Bone marrow (tissue), 2 donors: ENCODE data around the gene RICTOR.
A peak's percentile ranks its signal among the peaks of the same experiment; 100 is the strongest.

Experiments
- DNase-seq, 2 donors: peaks; one replicate each; lab custom pipeline; 2025; lab: John Stamatoyannopoulos, UW

RICTOR gene

DNA sequence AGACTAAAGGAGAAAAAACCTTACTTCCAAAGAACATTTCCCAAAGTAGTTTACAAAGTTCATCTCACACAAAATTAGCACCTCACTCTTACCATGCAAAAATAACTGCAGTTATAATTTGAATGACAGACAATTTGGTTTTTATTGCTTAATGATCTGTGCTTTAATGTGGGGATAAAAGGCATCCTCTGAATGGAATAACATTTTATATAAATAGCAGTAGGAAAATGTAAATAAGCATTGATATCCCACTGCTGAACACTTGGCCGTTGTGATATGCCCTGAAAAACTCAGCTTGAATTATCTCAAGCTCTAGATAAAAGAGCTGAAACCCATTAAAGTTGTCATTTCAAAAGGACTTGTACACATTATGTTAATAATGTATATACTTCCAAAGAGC, 135.2 kb downstream of the RICTOR start:
- no peak for DNase-seq

DNA sequence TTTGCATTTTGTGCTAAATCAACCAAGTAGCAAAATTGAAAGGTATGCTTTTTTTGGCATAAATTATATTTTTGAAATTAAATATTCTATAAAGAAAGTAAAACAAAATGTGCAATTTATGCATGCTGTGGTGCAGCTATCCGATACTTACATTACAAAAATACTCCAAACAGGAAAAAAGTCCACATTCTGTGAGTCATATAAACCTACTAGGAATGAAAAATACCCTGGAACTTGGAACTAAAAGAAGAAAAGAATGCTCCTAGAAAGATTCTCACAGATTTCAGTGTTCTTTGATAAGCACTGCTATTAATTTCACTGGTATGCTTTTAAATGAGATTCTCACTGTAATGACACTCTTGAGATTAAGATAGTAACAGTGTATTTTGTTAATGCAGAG, 135.8 kb downstream of the RICTOR start:
- DNase-seq = no peak

DNA sequence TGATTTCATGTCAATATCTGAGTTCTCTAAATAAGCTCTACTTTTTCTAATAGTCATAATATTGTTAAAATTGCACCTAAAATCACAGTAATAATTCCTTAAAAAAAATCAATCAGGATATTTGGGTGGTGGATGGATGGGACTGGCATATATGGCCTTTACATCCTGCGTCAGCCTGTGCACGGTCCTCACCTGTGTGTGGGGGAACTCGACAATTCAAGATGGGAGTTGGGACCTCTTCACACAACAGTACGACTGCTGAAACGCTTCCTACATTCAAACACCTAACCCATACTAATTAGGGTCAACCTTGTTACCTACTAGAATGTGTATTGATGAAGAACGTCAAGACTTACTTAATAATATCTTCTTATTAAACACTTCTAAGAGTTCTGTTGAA, 137.9 kb downstream of the RICTOR start:
- DNase-seq = no peak

DNA sequence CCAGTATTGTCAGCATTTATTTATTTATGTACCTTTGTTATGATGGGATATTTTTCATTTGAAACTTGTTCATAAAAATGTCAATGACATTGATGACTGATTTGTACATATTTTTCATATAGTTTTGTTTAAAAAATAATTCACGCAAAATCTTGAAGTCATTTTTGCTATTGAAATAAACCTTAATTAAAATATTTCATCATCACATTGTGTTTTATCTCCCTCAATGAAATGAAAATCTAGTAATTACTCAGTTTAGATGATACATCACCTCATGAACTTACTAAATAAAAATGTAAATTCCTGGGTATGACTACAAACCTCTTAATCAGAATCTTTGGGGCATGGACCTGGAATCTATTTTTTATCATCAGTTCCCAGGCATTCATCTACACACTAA, 138.8 kb downstream of the RICTOR start:
- no peak for DNase-seq

DNA sequence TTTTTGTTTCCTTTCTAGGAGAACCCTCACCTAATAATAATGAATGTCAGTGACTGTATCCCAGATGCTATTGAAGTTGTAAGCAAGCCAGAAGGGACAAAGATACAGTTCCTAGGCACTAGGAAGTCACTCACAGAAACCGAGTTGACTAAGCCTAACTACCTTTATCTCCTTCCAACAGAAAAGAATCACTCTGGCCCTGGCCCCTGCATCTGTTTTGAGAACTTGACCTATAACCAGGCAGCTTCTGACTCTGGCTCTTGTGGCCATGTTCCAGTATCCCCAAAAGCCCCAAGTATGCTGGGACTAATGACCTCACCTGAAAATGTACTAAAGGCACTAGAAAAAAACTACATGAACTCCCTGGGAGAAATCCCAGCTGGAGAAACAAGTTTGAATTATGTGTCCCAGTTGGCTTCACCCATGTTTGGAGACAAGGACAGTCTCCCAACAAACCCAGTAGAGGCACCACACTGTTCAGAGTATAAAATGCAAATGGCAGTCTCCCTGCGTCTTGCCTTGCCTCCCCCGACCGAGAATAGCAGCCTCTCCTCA, 141.3 kb downstream of the RICTOR start:
- DNase-seq = no peak

DNA sequence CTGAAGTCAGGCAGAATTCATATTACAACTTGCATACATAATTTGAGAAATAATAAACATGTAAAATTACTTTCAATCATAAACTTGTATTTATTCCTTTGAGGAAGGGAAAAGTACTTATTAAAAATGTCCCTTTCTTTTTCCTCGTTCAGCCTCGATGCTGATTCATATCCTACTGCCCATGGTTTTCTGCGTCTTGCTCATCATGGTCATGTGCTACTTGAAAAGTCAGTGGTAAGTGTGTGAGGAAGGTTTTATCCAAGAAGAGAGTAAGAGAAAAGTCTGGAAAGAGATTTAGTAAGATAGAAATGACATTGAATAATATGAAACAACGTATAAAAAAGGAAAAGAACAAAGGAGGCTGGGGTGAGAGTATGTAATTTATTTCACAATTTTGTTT, 142.5 kb downstream of the RICTOR start:
- no peak for DNase-seq

DNA sequence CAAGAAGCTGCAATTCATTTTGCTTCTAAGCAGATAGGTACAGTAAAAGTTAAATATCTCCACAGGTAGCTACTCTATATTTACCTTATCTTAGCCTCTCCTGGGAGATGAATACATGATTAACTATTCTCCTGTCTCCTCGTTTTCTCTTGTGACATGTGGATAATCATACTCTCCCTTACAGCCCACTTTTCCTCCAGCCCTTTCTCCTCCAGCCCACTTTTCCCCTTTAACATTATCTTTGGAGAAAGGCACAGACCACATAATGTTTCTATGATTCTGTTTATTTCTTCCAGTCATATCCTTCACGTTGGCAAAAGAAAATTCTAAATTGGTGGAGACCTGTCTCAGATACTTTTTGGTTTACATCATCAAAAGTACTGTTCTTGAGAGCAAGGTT, 144.4 kb downstream of the RICTOR start:
- DNase-seq = no peak

DNA sequence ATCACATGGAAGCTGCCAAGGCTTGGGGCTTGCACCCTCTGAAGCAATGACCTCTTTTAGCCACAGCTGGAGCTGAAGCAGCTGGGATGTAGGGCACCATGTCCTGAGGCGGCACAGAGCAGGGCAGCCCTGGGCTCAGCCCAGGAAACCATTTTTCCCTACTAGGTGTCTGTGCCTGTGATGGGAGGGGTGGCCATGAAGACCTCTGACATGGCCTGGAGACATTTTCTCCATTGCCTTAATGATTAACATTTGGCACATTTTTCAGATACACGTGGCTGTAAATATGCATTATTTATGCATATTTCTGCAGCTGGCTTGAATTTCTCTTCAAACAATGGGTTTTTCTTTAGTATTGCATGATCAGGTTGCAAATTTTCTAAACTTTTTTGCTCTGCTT, 146.7 kb downstream of the RICTOR start:
- DNase-seq = no peak

DNA sequence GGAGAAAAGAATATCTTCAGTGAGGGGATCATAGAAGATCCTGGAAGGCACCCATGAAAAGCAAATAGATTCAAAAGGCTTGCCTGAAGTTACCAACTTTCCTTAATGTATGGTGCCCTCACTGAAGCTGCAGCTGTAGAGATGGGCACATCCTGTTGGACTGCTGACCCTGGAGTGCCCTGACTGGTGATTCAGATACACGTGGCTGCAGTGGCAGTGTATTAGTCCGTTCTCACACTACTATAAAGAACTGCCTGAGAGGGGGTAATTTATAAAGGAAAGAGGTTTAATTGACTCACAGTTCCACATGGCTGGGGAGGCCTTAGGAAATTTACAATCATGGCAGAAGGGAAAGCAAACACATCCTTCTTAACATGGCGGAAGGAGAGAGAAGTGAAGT, 148.1 kb downstream of the RICTOR start:
- DNase-seq = no peak

DNA sequence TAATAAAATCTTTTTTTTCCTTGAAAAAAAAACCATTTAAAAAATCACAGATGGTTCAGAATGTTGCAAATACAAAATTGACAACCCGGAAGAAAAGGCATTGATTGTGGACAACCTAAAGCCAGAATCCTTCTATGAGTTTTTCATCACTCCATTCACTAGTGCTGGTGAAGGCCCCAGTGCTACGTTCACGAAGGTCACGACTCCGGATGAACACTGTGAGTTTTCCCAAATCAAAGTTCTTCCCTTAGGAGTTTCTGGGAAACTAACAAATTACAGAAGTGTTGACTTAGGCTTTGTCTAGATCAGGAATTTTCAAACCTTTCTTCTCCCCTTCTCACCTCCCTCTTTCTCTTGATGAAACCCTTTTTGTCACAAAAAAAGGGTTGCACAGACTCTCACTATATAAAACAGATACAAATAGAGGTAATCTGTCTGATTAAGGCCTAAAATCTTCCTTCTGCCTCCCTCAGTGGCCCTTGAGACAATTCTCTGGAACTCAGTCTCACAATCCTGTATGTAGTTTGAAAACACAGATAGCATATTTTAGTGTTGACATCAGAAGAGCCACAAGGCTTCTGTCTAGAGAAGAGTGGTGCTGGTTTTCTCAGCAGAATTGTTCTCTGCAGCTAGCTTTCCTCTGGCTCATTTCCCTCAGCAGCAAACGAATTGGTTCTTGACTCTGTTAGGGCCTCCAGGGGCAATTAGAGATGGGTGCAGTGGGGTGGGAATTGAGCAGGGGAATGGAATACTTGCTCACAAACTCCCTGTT, 148.9 kb downstream of the RICTOR start:
- no peak for DNase-seq

DNA sequence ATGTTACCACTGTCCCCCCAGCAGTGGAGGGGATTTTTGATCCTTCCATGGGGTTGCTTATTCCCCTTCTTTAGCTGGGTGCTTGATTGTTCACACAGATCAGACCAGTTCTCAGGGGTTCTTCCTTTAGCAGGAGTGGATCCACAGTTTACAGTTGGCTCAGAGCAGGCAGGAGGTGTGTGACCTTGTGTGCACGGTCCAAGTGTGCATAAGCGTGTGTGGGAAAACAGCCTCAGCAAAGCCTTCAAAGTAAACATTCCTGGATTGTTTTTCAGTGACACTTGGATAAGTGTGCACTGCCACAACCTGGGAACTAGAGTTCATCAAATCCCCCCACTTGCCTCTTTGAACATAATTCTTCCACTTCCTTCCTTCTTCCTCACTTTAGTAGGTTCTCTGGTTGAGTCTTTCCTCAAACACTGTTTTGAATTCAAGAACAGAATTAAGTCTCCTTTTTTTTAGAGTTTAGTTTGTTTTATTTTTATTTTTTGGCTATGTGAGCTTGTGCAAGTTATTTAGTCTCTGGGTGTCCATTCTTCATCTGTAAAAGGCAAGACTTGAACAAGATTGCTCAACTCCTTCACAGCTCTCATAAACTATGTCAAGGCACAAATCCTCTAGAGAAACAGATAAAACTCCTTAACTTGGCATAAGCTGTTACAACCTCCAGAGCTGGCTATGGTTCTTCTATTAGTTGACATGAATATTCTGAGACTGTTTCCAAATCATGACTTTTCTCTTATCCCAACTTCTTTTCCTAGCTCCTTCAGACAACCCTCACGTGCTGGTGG, 150.3 kb downstream of the RICTOR start:
- no peak for DNase-seq

DNA sequence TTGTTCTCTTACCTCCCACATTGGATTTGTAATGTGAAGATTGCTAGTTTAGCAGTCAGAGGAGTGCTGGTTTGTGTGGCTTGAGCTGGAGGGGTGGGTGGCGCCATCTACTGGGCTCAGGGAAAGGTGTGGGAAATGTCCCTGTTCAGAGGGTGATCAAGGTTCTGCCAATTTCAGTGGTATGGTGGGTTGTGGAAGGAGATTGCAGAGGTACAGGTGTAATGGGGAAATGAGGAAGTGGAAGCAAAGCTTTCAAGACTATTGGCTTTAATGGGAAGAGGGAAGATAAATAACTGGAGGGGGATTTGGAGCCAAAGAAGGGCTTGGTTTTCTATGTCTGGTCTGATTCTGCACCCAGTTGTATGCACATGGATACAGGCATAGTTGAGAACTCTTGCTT, 152.0 kb downstream of the RICTOR start:
- DNase-seq = peak in 1 of 2 donors; percentile 18

DNA sequence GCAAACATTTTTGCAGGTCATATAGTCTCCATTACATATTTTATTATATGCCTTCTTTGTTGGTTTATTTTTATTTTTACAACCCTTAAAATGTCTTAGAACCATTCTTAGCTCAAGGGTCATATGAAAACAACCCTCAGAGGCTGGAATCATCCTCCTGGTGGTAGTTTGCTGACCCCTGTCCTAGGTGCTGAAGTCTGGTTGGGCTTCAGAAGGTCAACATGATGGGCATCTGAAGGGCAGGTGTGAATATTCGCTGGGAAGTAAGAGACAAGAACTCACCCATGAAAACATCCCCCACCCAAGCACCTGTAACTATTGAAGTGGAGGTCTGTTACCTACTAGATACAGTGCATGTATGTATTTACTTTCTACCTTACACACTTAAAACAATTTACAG, 153.0 kb downstream of the RICTOR start:
- no peak for DNase-seq

DNA sequence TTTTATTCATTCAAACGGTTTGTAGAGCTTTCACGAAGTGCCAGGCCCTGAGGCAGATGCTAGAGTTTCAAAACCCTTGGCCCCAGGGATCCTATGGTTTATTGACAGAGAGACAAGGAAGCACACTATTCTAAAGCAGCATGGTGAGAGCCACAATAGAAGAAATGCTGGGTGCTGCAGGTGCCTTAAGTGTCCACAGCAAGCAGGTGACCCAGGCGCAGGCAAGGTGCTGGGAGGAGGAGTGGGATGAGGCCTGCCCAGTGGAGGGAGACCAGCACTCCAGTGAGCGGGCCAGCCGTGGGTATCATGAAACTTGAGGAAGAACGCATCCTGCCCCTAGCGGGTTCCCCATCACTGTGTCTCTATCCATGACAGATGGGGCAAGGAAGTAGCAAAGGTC, 157.4 kb downstream of the RICTOR start:
- no peak for DNase-seq

DNA sequence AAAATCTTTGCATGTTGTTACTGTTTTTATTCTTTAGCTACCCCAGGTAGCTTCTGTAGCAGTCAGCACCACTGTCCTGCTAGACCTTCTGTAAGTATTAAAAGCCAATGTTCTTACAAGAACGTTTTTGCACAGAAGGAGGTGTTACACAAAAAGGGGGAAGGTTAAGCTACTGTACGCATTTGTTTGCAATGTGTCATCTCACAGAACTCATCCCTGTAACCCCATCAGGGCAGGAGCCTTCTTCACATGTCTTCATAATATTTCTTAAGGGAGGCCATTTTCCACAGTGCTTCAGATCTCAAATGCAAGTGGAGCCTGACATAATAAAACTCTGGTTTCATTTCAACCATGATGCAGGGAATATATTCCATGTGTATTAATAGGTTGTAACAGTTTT, 160.5 kb downstream of the RICTOR start:
- DNase-seq = no peak

DNA sequence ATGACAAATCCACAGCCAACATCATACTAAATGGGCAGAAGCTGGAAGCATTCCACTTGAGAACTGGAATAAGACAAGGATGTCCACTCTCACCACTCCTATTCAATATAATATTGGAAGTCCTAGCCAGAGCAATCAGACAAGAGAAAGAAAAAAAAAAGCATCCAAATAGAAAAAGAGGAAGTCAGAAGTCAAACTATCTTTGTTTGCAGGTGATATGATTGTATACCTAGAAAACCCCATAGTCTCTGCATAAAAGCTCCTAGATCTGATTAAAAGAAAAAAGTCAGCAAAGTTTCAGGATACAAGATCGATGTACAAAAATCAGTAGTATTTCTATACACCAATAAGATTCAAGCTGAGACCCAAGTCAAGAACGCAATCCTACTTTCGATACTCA, 162.3 kb downstream of the RICTOR start:
- DNase-seq = no peak

DNA sequence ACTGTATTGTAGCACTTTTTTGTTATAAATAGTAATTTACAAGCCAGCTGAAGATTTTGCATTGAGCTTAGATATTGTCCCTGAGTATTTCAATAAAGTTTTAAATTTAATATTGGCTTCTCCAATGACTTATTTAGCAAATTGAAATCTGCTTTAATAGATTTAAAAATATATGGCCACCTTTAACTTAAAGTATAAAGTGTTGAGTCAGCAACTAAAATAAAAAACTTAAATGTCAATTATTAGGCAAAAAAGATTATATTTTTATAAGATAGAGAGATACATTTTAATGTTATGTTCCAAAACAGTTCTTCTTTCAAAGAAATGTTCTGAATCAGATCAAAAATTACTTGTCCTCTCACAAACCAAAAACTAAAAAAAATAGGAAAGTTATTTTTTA, 167.7 kb downstream of the RICTOR start:
- no peak for DNase-seq

DNA sequence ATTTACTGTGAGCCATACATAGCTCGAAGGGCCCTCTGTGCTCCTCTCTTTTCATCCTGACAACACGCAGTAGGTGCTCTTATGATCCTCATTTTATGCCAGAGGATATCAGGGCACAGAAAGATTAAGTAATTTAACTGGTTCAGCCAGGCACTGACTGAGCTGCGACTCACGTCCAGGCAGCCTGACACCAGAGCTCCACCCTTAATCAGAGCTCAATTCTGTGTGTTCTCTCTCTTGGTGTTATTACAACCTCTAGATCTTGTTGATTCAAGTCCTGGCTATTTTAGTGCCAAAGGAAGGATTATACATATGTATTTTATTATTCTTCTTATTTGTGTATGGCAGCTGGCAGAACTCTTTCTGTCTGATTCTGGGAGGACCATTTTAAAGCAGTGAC, 168.7 kb downstream of the RICTOR start:
- no peak for DNase-seq

DNA sequence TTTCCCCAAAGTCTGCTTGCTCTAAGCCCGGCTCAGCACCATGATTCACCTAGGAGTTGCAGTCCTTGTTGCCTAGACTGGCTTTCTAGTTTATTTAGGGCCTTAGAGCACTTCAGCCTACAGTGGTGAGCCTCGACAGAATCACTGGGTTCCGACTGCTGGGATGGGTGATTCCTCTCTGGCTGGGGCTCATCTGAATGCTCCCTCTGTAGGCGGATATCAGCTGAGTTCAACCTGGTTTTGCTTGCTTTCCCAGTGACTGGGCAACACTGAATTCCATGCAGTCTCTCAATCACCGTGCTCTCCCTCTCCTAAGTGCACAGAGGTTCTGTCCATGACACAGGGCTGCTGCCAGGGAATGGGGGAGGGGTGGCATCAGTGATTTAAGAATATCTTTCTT, 174.3 kb downstream of the RICTOR start:
- no peak for DNase-seq

DNA sequence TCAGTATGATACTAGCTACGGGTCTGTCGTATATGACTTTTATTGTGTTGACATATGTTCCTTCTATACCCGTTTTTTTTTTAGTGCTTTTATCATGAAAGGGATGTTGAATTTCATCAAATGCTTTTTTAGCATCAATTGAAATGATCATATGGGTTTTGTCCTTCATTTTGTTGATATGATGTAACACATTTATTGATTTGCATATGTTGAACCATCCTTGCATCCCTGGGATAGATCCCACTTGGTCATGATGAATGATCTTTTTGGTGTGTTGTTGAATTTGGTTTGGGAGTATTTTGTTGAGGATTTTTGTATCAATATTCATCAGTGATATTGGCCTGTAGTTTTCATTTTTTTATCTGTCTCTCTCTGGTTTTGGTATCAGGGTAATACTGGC, 177.4 kb downstream of the RICTOR start:
- no peak for DNase-seq

DNA sequence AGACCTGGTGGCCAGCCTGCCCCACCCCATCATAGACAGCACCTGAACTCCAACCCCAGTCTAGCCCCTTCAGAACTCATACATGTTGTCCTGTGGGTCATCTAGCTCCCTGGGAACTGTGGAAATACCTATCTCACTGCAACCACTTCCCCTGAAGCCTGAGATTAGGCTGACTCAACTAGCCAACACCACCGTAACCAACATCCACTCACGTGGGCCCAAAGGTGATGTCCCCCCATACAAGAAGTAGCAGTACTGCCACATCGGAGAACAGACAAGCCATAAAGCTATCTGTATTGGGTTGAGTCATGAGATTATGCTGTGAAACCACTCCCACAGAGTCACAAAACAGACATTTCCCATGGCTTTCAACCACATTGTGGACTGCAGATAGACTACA, 181.8 kb downstream of the RICTOR start:
- no peak for DNase-seq

DNA sequence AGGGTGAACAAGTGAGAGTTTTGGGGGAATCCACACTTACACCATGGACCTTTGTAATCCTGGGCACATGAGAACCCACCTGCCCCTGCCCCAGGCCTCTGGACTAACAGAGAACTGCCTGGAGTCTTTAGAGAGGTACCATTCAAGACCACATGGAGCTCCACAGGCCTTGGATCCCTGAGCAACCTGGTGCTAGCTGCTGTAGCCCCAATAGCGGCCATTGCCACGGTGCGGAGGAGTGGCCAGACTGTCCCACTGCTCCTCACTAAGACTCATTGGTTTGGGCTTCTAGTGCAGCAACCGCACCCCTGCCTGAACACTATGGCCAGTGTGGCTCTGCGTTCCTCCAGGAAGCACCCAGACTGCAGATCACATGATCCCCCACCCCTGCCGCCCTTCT, 182.6 kb downstream of the RICTOR start:
- DNase-seq = no peak

DNA sequence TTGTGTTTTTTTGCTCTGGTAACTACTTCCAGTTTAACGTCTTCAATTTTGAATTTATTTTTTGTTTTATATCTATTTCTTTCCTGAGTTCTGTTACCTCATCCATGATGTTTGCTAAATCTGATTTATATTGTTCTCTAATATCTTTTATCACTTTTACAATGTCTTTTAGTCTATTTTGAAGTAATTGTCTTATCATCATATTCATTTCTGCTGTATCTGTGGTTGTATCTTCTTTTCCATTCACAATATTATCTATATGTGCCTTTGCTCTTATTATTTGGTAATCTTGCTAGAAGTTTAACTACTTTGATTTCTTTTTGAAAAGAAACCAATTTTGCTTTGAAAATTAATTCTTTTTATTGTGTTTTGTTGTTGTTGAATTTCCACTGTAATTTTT, 184.8 kb downstream of the RICTOR start:
- no peak for DNase-seq
